Hepatocyte (in vitro differentiated cells): ENCODE measurements around the gene SLC9A6. TPM values are rescaled to one million over a fixed set of nuclear protein-coding genes. Genes with fewer than 3 reads are reported as not detected.
A peak's percentile ranks its signal among the peaks of the same experiment; 100 is the strongest.

Experiments
- DNase-seq: peaks from one replicate; pipeline ENCODE4 v3.0.0-alpha.2; 2016; ENCODE audit warnings: low spot score
- H2AFZ ChIP-seq: fragments of 200-600 bp; sonication (generic); 2 replicates; pipeline ENCODE4 v1.6.0; 2016; ENCODE audit warnings: antibody characterized with exemption, mild to moderate bottlenecking
- H3K27ac ChIP-seq: fragments of 200-600 bp; sonication (generic); 2 replicates; pipeline ENCODE4 v1.5.1; 2016; ENCODE audit warnings: mild to moderate bottlenecking
- H3K27me3 ChIP-seq: fragments of 200-600 bp; sonication (generic); 2 replicates; pipeline ENCODE4 v1.6.1; 2016
- H3K36me3 ChIP-seq: fragments of 200-600 bp; sonication (generic); replicated peaks from 2 replicates; pipeline ENCODE4 v1.5.1; 2016; ENCODE audit warnings: low read depth; ENCODE audit not compliant: insufficient read depth
- H3K4me1 ChIP-seq: fragments of 200-600 bp; sonication (generic); 2 replicates; pipeline ENCODE4 v1.5.1; 2016; ENCODE audit warnings: mild to moderate bottlenecking, moderate library complexity; ENCODE audit not compliant: insufficient read depth
- H3K4me2 ChIP-seq: fragments of 200-600 bp; sonication (generic); 2 replicates; pipeline ENCODE4 v1.6.0; 2016
- H3K4me3 ChIP-seq: fragments of 200-600 bp; sonication (generic); 2 replicates; pipeline ENCODE4 v1.5.1; 2016; ENCODE audit warnings: mild to moderate bottlenecking
- H3K79me2 ChIP-seq: fragments of 200-600 bp; sonication (generic); 2 replicates; pipeline ENCODE4 v1.6.0; 2017; ENCODE audit warnings: mild to moderate bottlenecking
- H3K9me2 ChIP-seq: fragments of 200-600 bp; sonication (generic); replicated peaks from 2 replicates; pipeline ENCODE4 v1.6.0; 2017; ENCODE audit warnings: mild to moderate bottlenecking; ENCODE audit not compliant: insufficient read depth
- H3K9me3 ChIP-seq: fragments of 200-600 bp; sonication (generic); 2 replicates; pipeline ENCODE4 v1.5.1; 2016; ENCODE audit warnings: low read depth, mild to moderate bottlenecking
- H4K20me1 ChIP-seq: fragments of 200-600 bp; sonication (generic); 2 replicates; pipeline ENCODE4 v1.6.0; 2016; ENCODE audit warnings: mild to moderate bottlenecking; ENCODE audit not compliant: insufficient read depth, poor library complexity, severe bottlenecking
- EZH2 ChIP-seq: fragments of 200-600 bp; sonication (generic); IDR thresholded peaks from 2 replicates; pipeline ENCODE4 v1.6.1; 2016; ENCODE audit warnings: antibody characterized with exemption, mild to moderate bottlenecking, borderline replicate concordance
- EZH2phosphoT487 ChIP-seq: fragments of 200-600 bp; sonication (generic); IDR thresholded peaks from one replicate; pipeline ENCODE4 v1.6.1; 2018; ENCODE audit warnings: antibody characterized with exemption, mild to moderate bottlenecking, low read depth, moderate library complexity; ENCODE audit not compliant: unreplicated experiment, severe bottlenecking
- WGBS: methylation state at CpG from one replicate; pipeline ENCODE4 v1.1.6; 2016; ENCODE audit warnings: low lambda C conversion rate; ENCODE audit errors: missing lambda C conversion rate; 5-methylcytosine and 5-hydroxymethylcytosine counted together
- polyA plus RNA-seq: library from polyadenylated mRNA; unstranded; fragments of >200 nt; fragmentation: Nextera tagmentation; extraction: Ambion mirVana; gene quantifications from 2 replicates; pipeline ENCODE4 v1.2.1, GENCODE V29; 2016
- total RNA-seq: library from RNA; depleted of rRNA; stranded (reverse); fragments of >200 nt; gene quantifications from 2 replicates; pipeline ENCODE4 v1.2.3, GENCODE V29; 2014
- TF ChIP-seq, protein P1 (sequence below): fragments of 200-600 bp; sonication (generic); IDR thresholded peaks from 2 replicates; pipeline ENCODE4 v1.5.1; 2016; ENCODE audit warnings: antibody characterized with exemption, mild to moderate bottlenecking; ENCODE audit not compliant: poor library complexity

SLC9A6 gene
- total and polyA plus RNA-seq, 2 experiments from 2014 or later = 9.6 to 21.6 TPM

DNA sequence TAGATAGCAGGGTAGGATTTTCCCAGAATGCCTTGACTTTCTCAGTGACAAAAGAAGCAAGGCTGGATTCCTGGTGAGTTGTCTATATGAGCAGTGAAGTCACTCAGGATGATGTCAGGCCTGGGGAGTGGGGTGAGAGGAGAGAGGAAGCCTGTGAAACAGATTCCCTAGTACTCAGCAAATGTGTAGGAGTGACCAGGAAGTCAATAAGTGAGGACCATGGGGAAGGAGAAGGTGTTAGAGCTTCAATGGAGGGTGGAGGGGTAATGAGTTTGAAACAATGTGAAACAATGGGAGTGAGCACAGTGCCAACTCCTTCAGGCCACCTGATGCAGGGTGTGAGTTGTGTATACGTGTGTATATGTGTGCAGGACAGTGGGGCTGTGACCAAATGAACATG, 2.4 kb upstream of the SLC9A6 start:
- Histone ChIP-seq H3K36me3 (no peaks in the 10 kb centered on the region), H3K27me3 (no peaks in the 10 kb centered on the region), H4K20me1 (no peaks in the 10 kb centered on the region), H3K79me2 (peaks cover 5% of the 10 kb centered on the region), H3K4me1 (no peaks in the 10 kb centered on the region), H3K4me3 (no peak overlapping the region), H3K27ac (no peak overlapping the region), H3K9me2 (no peaks in the 10 kb centered on the region), H3K9me3 (no peaks in the 10 kb centered on the region), H3K4me2 (no peak overlapping the region), H2AFZ (no peak overlapping the region)
- TF ChIP-seq, protein P1, sequence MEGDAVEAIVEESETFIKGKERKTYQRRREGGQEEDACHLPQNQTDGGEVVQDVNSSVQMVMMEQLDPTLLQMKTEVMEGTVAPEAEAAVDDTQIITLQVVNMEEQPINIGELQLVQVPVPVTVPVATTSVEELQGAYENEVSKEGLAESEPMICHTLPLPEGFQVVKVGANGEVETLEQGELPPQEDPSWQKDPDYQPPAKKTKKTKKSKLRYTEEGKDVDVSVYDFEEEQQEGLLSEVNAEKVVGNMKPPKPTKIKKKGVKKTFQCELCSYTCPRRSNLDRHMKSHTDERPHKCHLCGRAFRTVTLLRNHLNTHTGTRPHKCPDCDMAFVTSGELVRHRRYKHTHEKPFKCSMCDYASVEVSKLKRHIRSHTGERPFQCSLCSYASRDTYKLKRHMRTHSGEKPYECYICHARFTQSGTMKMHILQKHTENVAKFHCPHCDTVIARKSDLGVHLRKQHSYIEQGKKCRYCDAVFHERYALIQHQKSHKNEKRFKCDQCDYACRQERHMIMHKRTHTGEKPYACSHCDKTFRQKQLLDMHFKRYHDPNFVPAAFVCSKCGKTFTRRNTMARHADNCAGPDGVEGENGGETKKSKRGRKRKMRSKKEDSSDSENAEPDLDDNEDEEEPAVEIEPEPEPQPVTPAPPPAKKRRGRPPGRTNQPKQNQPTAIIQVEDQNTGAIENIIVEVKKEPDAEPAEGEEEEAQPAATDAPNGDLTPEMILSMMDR = no peak
- TF ChIP-seq EZH2 (no peak), EZH2phosphoT487 (no peak)
- DNase-seq = no peak
- WGBS = 50% methylated on average over 1 of the region's 1 CpG

DNA sequence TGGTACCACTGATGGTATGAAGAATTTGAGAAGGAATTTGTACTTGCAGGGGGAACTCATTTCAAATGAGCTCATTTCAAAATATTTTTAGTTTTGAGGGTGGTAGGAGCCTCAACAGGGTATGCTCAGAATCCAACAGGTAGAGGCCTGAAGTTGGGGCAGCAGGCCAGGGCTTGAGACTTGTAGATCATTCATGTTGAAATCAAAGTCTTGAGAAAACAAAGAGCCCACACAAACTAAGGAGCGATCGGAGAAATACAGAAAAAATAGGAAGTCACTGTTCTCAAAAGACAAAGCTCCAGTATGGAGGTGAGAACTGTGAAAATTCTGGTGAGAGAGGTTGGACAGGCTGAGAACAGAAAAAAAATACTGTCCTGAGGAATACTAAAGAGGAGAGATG, 979 bp upstream of the SLC9A6 start:
- peak overlapping the region; percentile 79 for H3K4me2 ChIP-seq
- H3K36me3 ChIP-seq = no peaks in the 10 kb centered on the region
- peak overlapping the region; percentile 68 for H2AFZ ChIP-seq
- 75% methylated on average over 2 of the region's 2 CpGs for WGBS
- no peaks in the 10 kb centered on the region for H3K9me3 ChIP-seq
- peaks cover 10% of the 10 kb centered on the region for H3K79me2 ChIP-seq
- H3K4me3 ChIP-seq = no peak overlapping the region
- H3K27ac ChIP-seq = peak overlapping the region; percentile 80
- H4K20me1 ChIP-seq = no peaks in the 10 kb centered on the region
- no peak for TF ChIP-seq EZH2phosphoT487
- H3K9me2 ChIP-seq = no peaks in the 10 kb centered on the region
- H3K27me3 ChIP-seq = no peaks in the 10 kb centered on the region
- no peaks in the 10 kb centered on the region for H3K4me1 ChIP-seq
- no peak for DNase-seq

DNA sequence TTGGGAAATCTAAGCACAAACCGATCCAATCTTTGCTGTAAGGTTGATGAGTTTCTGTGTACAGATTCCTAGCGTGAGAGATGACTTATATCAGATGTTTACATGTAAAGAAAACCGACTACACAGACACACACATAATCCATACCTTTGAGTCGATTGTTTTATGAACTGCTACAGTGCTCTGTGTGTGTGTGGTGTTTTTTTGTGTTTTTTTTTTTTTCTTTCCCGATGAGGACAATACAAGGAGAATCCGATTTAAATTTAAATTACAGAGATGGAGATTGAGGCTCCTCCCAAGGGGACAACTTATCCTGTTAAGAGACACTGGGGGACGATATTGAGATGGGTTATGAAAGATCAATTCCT, 461 bp upstream of the SLC9A6 start:
- peak overlapping the region; percentile 80 for H3K27ac ChIP-seq
- H3K4me2 ChIP-seq = peak overlapping the region; percentile 79
- no peaks in the 10 kb centered on the region for H3K4me1 ChIP-seq
- H3K4me3 ChIP-seq = peak overlapping the region; percentile 64
- no peaks in the 10 kb centered on the region for H3K9me3 ChIP-seq
- H4K20me1 ChIP-seq = no peaks in the 10 kb centered on the region
- WGBS = 34% methylated on average over 7 of the region's 7 CpGs
- DNase-seq = no peak
- no peak for TF ChIP-seq EZH2phosphoT487
- TF ChIP-seq, protein P1 = no peak
- no peak for TF ChIP-seq EZH2
- H2AFZ ChIP-seq = peak overlapping the region; percentile 68
- no peaks in the 10 kb centered on the region for H3K27me3 ChIP-seq
- H3K79me2 ChIP-seq = peaks cover 10% of the 10 kb centered on the region
- no peaks in the 10 kb centered on the region for H3K36me3 ChIP-seq
- H3K9me2 ChIP-seq = no peaks in the 10 kb centered on the region

DNA sequence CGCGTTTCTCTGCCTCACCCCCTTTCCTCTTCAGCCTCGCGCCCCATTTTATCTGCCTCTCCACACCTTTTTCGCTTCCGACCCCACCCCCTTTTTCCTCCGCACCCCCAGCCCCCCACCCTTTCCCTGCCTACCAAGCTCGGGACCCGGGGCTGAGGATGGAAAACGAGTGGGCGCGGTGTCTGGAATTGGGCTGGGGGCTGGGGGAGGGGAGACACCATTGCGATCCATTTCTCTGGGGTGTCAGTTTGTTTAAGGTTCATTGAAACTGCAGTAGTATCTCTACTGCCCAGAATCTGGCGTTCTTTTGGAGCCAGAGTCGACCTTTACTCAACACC, 707 bp downstream of the SLC9A6 start:
- peaks cover 10% of the 10 kb centered on the region for H3K79me2 ChIP-seq
- no peak for DNase-seq
- no peaks in the 10 kb centered on the region for H3K9me3 ChIP-seq
- 43% methylated on average over 4 of the region's 15 CpGs for WGBS
- H3K4me2 ChIP-seq = peak overlapping the region; percentile 79
- H3K4me1 ChIP-seq = no peaks in the 10 kb centered on the region
- no peaks in the 10 kb centered on the region for H3K27me3 ChIP-seq
- peak overlapping the region; percentile 68 for H2AFZ ChIP-seq
- no peaks in the 10 kb centered on the region for H4K20me1 ChIP-seq
- H3K9me2 ChIP-seq = no peaks in the 10 kb centered on the region
- no peaks in the 10 kb centered on the region for H3K36me3 ChIP-seq
- H3K4me3 ChIP-seq = peak overlapping the region; percentile 64
- TF ChIP-seq, protein P1 = no peak
- no peak for TF ChIP-seq EZH2phosphoT487
- TF ChIP-seq EZH2 = no peak
- peak overlapping the region; percentile 80 for H3K27ac ChIP-seq
